Occipital lobe (tissue), 2 donors: Measurements from ENCODE around the gene CIB1. TPM values are rescaled to one million over a fixed set of nuclear protein-coding genes. Genes with fewer than 3 reads are reported as not detected.

Experiments
- DNase-seq: peaks from one replicate; lab custom pipeline; 2025; lab: John Stamatoyannopoulos, UW
- total RNA-seq: library from RNA; depleted of rRNA; stranded (reverse); fragments of >200 nt; gene quantifications from one replicate; pipeline ENCODE4 v1.2.3, GENCODE V29; 2014

Gene CIB1
- total RNA-seq, 1 donor from 2014 or later, result 2.7 TPM

GRCh38 chr15:90241343-90242192 lies 7.8 kb upstream of the CIB1 start:
- DNase-seq, result no peak

- DNase-seq, result no peak
Measured at GRCh38 chr15:90240856-90241255, 7.1 kb upstream of the CIB1 start.

- DNase-seq, result no peak
Measured at GRCh38 chr15:90239371-90239770, 5.6 kb upstream of the CIB1 start.

- DNase-seq, result no peak
Measured at GRCh38 chr15:90234096-90234988, 601 bp upstream of the CIB1 start, which contains the start of gene GDPGP1. TSS of gene GDPGP1 (plus strand) at chr15:90234209. CDS start at chr15:90240909, 6,700 bp downstream.

- DNase-seq, result no peak
Measured at GRCh38 chr15:90232941-90233386, 777 bp downstream of the CIB1 start.

- DNase-seq, result no peak
Measured at GRCh38 chr15:90232196-90232595, 1.5 kb downstream of the CIB1 start.

GRCh38 chr15:90231028-90232017 lies 2.4 kb downstream of the CIB1 start:
- no peak for DNase-seq

- DNase-seq, result no peak
Measured at GRCh38 chr15:90230610-90231009, 3.1 kb downstream of the CIB1 start.

- DNase-seq, result no peak
Measured at GRCh38 chr15:90230071-90230494, 3.7 kb downstream of the CIB1 start.

- DNase-seq, result no peak
Measured at GRCh38 chr15:90228960-90229359, 4.8 kb downstream of the CIB1 start.

- no peak for DNase-seq
Measured at GRCh38 chr15:90227816-90228772, 5.6 kb downstream of the CIB1 start.

GRCh38 chr15:90227336-90227735 lies 6.4 kb downstream of the CIB1 start:
- DNase-seq, result no peak

- DNase-seq, result no peak
Measured at GRCh38 chr15:90225504-90226234, 8.1 kb downstream of the CIB1 start.

- DNase-seq, result no peak
Measured at GRCh38 chr15:90225047-90225446, 8.7 kb downstream of the CIB1 start.

- no peak for DNase-seq
Measured at GRCh38 chr15:90223441-90224165, 10.1 kb downstream of the CIB1 start.

- DNase-seq, result no peak
Measured at GRCh38 chr15:90222547-90222946, 11.2 kb downstream of the CIB1 start.

- peak; percentile 40 for DNase-seq
Measured at GRCh38 chr15:90221246-90221900, 12.4 kb downstream of the CIB1 start.
